HCT116 (cell line): ENCODE data around the gene VWA1. TPM values are rescaled to one million over a fixed set of nuclear protein-coding genes. Genes with fewer than 3 reads are reported as not detected.

Experiments
- ATAC-seq: fragments of 200-7000 bp; cut with Tn5 transposase; 2 replicates; pipeline ENCODE4 v1.9.1; 2020; ENCODE audit warnings: mild to moderate bottlenecking, moderate library complexity
- BruUV-seq: library from RNA; stranded (reverse); fragments of 400-500 nt; replicated peaks from 2 replicates; lab custom pipeline; 2021; lab: Mats Ljungman, UMichigan
- CTCF ChIA-PET: fragments of 300-600 bp; sonication (Branson Sonifier 250); formaldehyde crosslinking; loops from one replicate; lab custom pipeline; 2021; ENCODE audit warnings: antibody characterized with exemption; lab: Charles Lee
- POLR2A ChIA-PET: fragments of 300-600, 350-600 bp; sonication (Branson Sonifier 250); formaldehyde crosslinking; loops from one replicate; lab custom pipeline; 2021; ENCODE audit warnings: antibody characterized with exemption; lab: Charles Lee
- RAD21 ChIA-PET, 2 experiments: fragments of 300-600 bp; sonication (Branson Sonifier 250); formaldehyde crosslinking; loops; one replicate each; lab custom pipeline; 2023; ENCODE audit warnings: low total read pairs in 2 of 2; ENCODE audit not compliant: uncharacterized antibody in 2 of 2, unreplicated experiment in 2 of 2, low non-redundant PET in 1 of 2; lab: Charles Lee
- DNase-seq: peaks from one replicate; pipeline ENCODE4 v3.0.0-alpha.2; 2010; ENCODE audit warnings: low read depth, low spot score
- H2AFZ ChIP-seq: fragments of 200-600 bp; shearing (Covaris generic), sonication (generic); 2 replicates; pipeline ENCODE4 v1.6.1; 2017; ENCODE audit warnings: low read depth, mixed run types, mixed read lengths, antibody characterized with exemption, low read length; ENCODE audit not compliant: poor library complexity, severe bottlenecking
- H3K27ac ChIP-seq: 2 replicates; pipeline ENCODE4 v1.5.1; 2012; ENCODE audit warnings: low read depth, low read length
- H3K27me3 ChIP-seq: fragments of 200-600 bp; sonication (generic); 2 replicates; pipeline ENCODE4 v1.6.1; 2016; ENCODE audit warnings: mixed run types, low read length, mixed read lengths; ENCODE audit not compliant: insufficient read depth
- H3K36me3 ChIP-seq, 2 experiments: fragments of 200-500 bp in 1 of 2; fragments of 200-600 bp in 1 of 2; sonication (Bioruptor generic) in 1 of 2; sonication (generic) in 1 of 2; 2 replicates each; pipeline versions ENCODE4 v1.5.1 to v1.6.1; 2014 to 2016; ENCODE audit warnings: low read length in 2 of 2, inconsistent platforms in 1 of 2, mixed read lengths in 1 of 2, mixed run types in 1 of 2; ENCODE audit not compliant: insufficient read depth in 2 of 2, control insufficient read depth in 1 of 2
- H3K4me1 ChIP-seq, 2 experiments: fragments of 200-600 bp in 1 of 2; sonication (generic) in 1 of 2; 2 replicates each; pipeline versions ENCODE4 v1.5.1 to v1.6.1; 2012 to 2017; ENCODE audit warnings: low read length in 2 of 2, inconsistent platforms in 1 of 2, mild to moderate bottlenecking in 1 of 2, mixed read lengths in 1 of 2, mixed run types in 1 of 2, moderate library complexity in 1 of 2; ENCODE audit not compliant: insufficient read depth in 2 of 2, control insufficient read depth in 1 of 2
- H3K4me2 ChIP-seq: fragments of 200-600 bp; sonication (generic); 2 replicates; pipeline ENCODE4 v1.6.1; 2017; ENCODE audit warnings: mixed run types, low read length, mixed read lengths
- H3K4me3 ChIP-seq, 2 experiments: fragments of 200-600 bp in 1 of 2; sonication (generic) in 1 of 2; replicated peaks in 1 of 2; 2 replicates each; pipeline ENCODE4 v1.5.1; 2011 to 2016; ENCODE audit warnings: low read length in 2 of 2, control low read depth in 1 of 2, low read depth in 1 of 2, mild to moderate bottlenecking in 1 of 2, mixed read lengths in 1 of 2, mixed run types in 1 of 2
- H3K79me2 ChIP-seq: fragments of 200-600 bp; sonication (generic); 2 replicates; pipeline ENCODE4 v1.6.1; 2017; ENCODE audit warnings: mild to moderate bottlenecking, mixed run types, low read length, moderate library complexity, mixed read lengths; ENCODE audit not compliant: insufficient read depth
- H3K9ac ChIP-seq: fragments of 200-600 bp; sonication (generic); 2 replicates; pipeline ENCODE4 v1.6.1; 2016; ENCODE audit warnings: low read length, mixed read lengths
- H3K9me2 ChIP-seq: fragments of 200-600 bp; sonication (generic), shearing (Covaris generic); 2 replicates; pipeline ENCODE4 v1.6.1; 2017; ENCODE audit warnings: mixed run types, mild to moderate bottlenecking, moderate library complexity; ENCODE audit not compliant: insufficient read depth
- H3K9me3 ChIP-seq, 2 experiments: fragments of 200-500 bp in 1 of 2; fragments of 200-600 bp in 1 of 2; sonication (Bioruptor generic) in 1 of 2; sonication (generic) in 1 of 2; 2 replicates each; pipeline ENCODE4 v1.6.1; 2014 to 2017; ENCODE audit warnings: low read length in 2 of 2, mixed read lengths in 2 of 2, inconsistent platforms in 1 of 2, low read depth in 1 of 2, mild to moderate bottlenecking in 1 of 2, mixed run types in 1 of 2, moderate library complexity in 1 of 2; ENCODE audit not compliant: control insufficient read depth in 1 of 2, insufficient read depth in 1 of 2
- H4K20me1 ChIP-seq: fragments of 200-600 bp; sonication (generic), shearing (Covaris generic); 2 replicates; pipeline ENCODE4 v1.6.1; 2017; ENCODE audit warnings: mixed run types, mild to moderate bottlenecking, moderate library complexity; ENCODE audit not compliant: insufficient read depth
- ATF3 ChIP-seq: IDR thresholded peaks from 2 replicates; pipeline ENCODE4 v1.6.1; 2012
- CBX3 ChIP-seq: IDR thresholded peaks from 2 replicates; pipeline ENCODE4 v1.6.1; 2012; ENCODE audit warnings: low read depth
- CEBPB ChIP-seq: IDR thresholded peaks from 2 replicates; pipeline ENCODE4 v1.6.1; 2012; ENCODE audit warnings: low read depth
- CTCF ChIP-seq, 3 experiments: fragments of 200-600 bp in 1 of 3; sonication (generic) in 1 of 3; IDR thresholded peaks in 2 of 3; conservative IDR thresholded peaks in 1 of 3; 2 replicates each; pipeline ENCODE4 v1.5.1; 2012 to 2017; ENCODE audit warnings: low read depth in 2 of 3, low read length in 2 of 3, antibody characterized with exemption in 1 of 3, borderline replicate concordance in 1 of 3, control low read depth in 1 of 3, mild to moderate bottlenecking in 1 of 3, mixed read lengths in 1 of 3, mixed run types in 1 of 3, moderate library complexity in 1 of 3; ENCODE audit not compliant: insufficient read depth in 1 of 3
- EGR1 ChIP-seq: IDR thresholded peaks from 2 replicates; pipeline ENCODE4 v1.6.1; 2012; ENCODE audit warnings: low read depth
- FOSL1 ChIP-seq: IDR thresholded peaks from 2 replicates; pipeline ENCODE4 v1.6.1; 2012; ENCODE audit warnings: low read depth
- JUND ChIP-seq: IDR thresholded peaks from 2 replicates; pipeline ENCODE4 v1.6.1; 2012
- POLR2A ChIP-seq: IDR thresholded peaks from 2 replicates; pipeline ENCODE4 v1.7.0; 2011; ENCODE audit warnings: borderline replicate concordance; ENCODE audit not compliant: insufficient read depth, insufficient read length; ENCODE audit errors: extremely low read depth
- RAD21 ChIP-seq: IDR thresholded peaks from 2 replicates; pipeline ENCODE4 v1.6.1; 2012; ENCODE audit warnings: low read depth, mild to moderate bottlenecking
- REST ChIP-seq: IDR thresholded peaks from 2 replicates; pipeline ENCODE4 v1.6.1; 2012; ENCODE audit warnings: low read depth
- SIN3A ChIP-seq: IDR thresholded peaks from 2 replicates; pipeline ENCODE4 v1.6.1; 2012; ENCODE audit warnings: low read depth
- SP1 ChIP-seq: IDR thresholded peaks from 2 replicates; pipeline ENCODE4 v1.6.1; 2012; ENCODE audit warnings: low read depth
- SRF ChIP-seq: IDR thresholded peaks from 2 replicates; pipeline ENCODE4 v1.6.1; 2012; ENCODE audit warnings: low read depth
- TCF7L2 ChIP-seq: IDR thresholded peaks from 2 replicates; pipeline ENCODE4 v1.7.0; 2011; ENCODE audit warnings: borderline replicate concordance, inconsistent platforms; ENCODE audit not compliant: insufficient read depth, insufficient read length; ENCODE audit errors: extremely low read depth
- YY1 ChIP-seq: IDR thresholded peaks from 2 replicates; pipeline ENCODE4 v1.6.1; 2011; ENCODE audit warnings: low read length, low read depth, moderate library complexity, mild to moderate bottlenecking; ENCODE audit not compliant: insufficient replicate concordance; ENCODE audit errors: extremely low read depth
- ZBTB33 ChIP-seq: IDR thresholded peaks from 2 replicates; pipeline ENCODE4 v1.6.1; 2011; ENCODE audit warnings: mild to moderate bottlenecking, low read length, moderate library complexity; ENCODE audit not compliant: insufficient replicate concordance; ENCODE audit errors: extremely low read depth
- ZFX ChIP-seq: fragments of 450-650 bp; IDR thresholded peaks from 2 replicates; pipeline ENCODE4 v1.6.1; 2017
- ZNF274 ChIP-seq: fragments of 200-500 bp; sonication (Bioruptor generic); IDR thresholded peaks from 2 replicates; pipeline ENCODE4 v1.6.1; 2014; ENCODE audit warnings: mild to moderate bottlenecking, low read depth, low read length, inconsistent platforms
- intact Hi-C: fragments of 100-400 bp; cut with micrococcal nuclease; formaldehyde crosslinking; loops from 2 replicates; pipeline ENCODE4 v1.10.0; 2022
- total RNA-seq: library from RNA; stranded (reverse); gene quantifications from one replicate; pipeline ENCODE4 v1.2.1, GENCODE V29; 2021; ENCODE audit not compliant: unreplicated experiment
- TF ChIP-seq, protein P1 (sequence below): IDR thresholded peaks from 2 replicates; pipeline ENCODE4 v1.6.1; 2012

Gene VWA1
- total RNA-seq, 1 experiment from 2014 or later: 50.6 TPM

DNA sequence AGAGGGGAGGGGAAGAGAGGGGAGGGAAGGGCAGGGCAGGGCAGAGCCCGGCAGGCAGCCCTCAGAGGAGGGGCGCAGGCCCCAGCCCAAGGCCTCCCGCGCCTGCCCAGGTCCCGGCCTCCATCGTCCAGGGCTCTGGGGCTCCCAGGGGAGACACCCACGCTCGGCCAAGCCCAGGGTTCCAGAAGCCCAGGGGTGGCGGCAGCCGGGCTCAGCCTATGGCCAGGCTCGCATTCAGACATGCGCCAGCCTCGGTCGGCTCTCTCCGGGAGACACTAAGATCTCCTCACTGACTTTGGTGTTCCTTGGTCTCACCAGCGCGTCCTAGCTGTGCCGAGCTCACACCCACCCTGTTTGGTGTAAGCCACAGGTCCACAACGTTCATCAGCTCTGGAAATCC is 7.3 kb upstream of the VWA1 start:
- intact Hi-C loops: no loop called here
- Histone ChIP-seq H3K9me2 (no peaks in the 10 kb centered on the region), H3K9ac (no peak overlapping the region), H3K27me3 (no peaks in the 10 kb centered on the region), H4K20me1 (no peaks in the 10 kb centered on the region), H3K9me3 (no peaks in the 10 kb centered on the region), H3K79me2 (no peaks in the 10 kb centered on the region), H3K27ac (no peak overlapping the region), H2AFZ (no peak overlapping the region), H3K4me2 (no peak overlapping the region), H3K4me1 (peaks cover 33 to 56% of the 10 kb centered on the region in 2 experiments), H3K4me3 (no peak overlapping the region), H3K36me3 (no peaks in the 10 kb centered on the region)
- ATAC-seq: no peak
- CTCF ChIA-PET: interaction anchor here (1.8 kb wide), 1 partner anchor 13 kb away, joined by 7 read pairs; no protein-coding TSS in a partner anchor
- TF ChIP-seq SIN3A (no peak), ZBTB33 (no peak), REST (no peak), JUND (no peak), FOSL1 (no peak), POLR2A (no peak), CBX3 (no peak), CTCF (IDR thresholded peaks at IDR 0.05 in 2 of 3, conservative IDR thresholded peaks at IDR 0.05 in 1 of 3; ENCODE audit: borderline replicate concordance in 1 of 3, insufficient read depth in 1 of 3, low read depth in 2 of 3, low read length in 2 of 3) (no peak), ZFX (no peak), EGR1 (no peak), ATF3 (no peak), ZNF274 (no peak), TCF7L2 (no peak), CEBPB (no peak), SRF (no peak), SP1 (no peak), YY1 (no peak), RAD21 (no peak)
- TF ChIP-seq, protein P1, sequence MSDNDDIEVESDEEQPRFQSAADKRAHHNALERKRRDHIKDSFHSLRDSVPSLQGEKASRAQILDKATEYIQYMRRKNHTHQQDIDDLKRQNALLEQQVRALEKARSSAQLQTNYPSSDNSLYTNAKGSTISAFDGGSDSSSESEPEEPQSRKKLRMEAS: no peak
- POLR2A ChIA-PET: no interaction called here
- no TSS peak for BruUV-seq
- no peak for DNase-seq
- RAD21 ChIA-PET: no interaction called here
